Measurements from ENCODE around the gene ANXA3.

The ANXA3 gene

GRCh38 chr4:78650106-78651024 is 98.8 kb downstream of the ANXA3 start:
- Histone ChIP-seq H3K9me3 (ENCODE audit: control insufficient read depth, low read length) (no peaks in the 10 kb centered on the region), H3K36me3 (ENCODE audit: control insufficient read depth, insufficient read depth, low read length) (no peaks in the 10 kb centered on the region), H3K4me3 (ENCODE audit: insufficient read depth, low read depth, low read length, poor library complexity, severe bottlenecking) (no peak overlapping the region), H3K27ac (ENCODE audit: insufficient read depth, low read length, poor library complexity, severe bottlenecking) (no peak overlapping the region), H3K27me3 (replicated peaks; ENCODE audit: control insufficient read depth, insufficient read depth, low read length, poor library complexity, severe bottlenecking) (no peaks in the 10 kb centered on the region), H3K4me1 (ENCODE audit: control insufficient read depth, insufficient read depth, low read length, poor library complexity, severe bottlenecking) (no peaks in the 10 kb centered on the region)
- DNase-seq, result no peak

DNA sequence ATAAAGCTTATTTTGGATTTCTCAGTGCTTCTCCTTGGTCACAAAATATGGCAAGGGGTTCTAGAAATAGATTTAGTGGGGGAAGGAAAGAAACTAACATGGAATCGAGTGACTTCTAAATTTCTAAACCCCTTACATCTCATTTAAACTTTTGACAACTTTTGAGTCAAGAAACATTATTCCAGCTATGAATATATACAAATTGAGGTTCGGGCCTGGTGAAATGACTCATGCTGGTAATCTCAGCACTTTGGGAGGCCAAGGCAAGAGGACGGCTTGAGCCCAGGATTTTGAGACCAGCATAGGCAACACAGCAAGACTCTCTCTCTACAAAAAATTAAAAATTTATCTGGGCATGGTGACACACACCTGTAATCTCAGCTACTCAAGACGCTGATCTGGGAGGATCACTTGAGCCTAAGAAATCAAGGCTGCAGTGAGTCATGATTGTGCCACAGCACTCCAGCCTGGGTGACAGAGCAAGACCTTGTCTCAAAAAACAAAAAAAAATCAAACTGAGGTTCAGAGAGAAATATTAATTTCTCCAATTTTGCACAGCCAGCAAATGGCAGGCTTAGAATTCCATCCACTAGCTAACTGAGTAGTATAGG is 99.8 kb downstream of the ANXA3 start:
- Histone ChIP-seq H3K4me1 (ENCODE audit: control insufficient read depth, insufficient read depth, low read length, poor library complexity, severe bottlenecking) (no peaks in the 10 kb centered on the region), H3K4me3 (ENCODE audit: insufficient read depth, low read depth, low read length, poor library complexity, severe bottlenecking) (no peak overlapping the region), H3K9me3 (ENCODE audit: control insufficient read depth, low read length) (no peaks in the 10 kb centered on the region), H3K27me3 (replicated peaks; ENCODE audit: control insufficient read depth, insufficient read depth, low read length, poor library complexity, severe bottlenecking) (no peaks in the 10 kb centered on the region), H3K36me3 (ENCODE audit: control insufficient read depth, insufficient read depth, low read length) (no peaks in the 10 kb centered on the region), H3K27ac (ENCODE audit: insufficient read depth, low read length, poor library complexity, severe bottlenecking) (no peak overlapping the region)
- DNase-seq, result no peak

- Histone ChIP-seq H3K4me3 (ENCODE audit: insufficient read depth, low read depth, low read length, poor library complexity, severe bottlenecking) (no peak overlapping the region), H3K4me1 (ENCODE audit: control insufficient read depth, insufficient read depth, low read length, poor library complexity, severe bottlenecking) (peaks cover 4% of the 10 kb centered on the region), H3K9me3 (ENCODE audit: control insufficient read depth, low read length) (no peaks in the 10 kb centered on the region), H3K36me3 (ENCODE audit: control insufficient read depth, insufficient read depth, low read length) (no peaks in the 10 kb centered on the region), H3K27ac (ENCODE audit: insufficient read depth, low read length, poor library complexity, severe bottlenecking) (no peak overlapping the region), H3K27me3 (replicated peaks; ENCODE audit: control insufficient read depth, insufficient read depth, low read length, poor library complexity, severe bottlenecking) (no peaks in the 10 kb centered on the region)
- no peak for DNase-seq
Measured at GRCh38 chr4:78652282-78652876, 100.8 kb downstream of the ANXA3 start.

DNA sequence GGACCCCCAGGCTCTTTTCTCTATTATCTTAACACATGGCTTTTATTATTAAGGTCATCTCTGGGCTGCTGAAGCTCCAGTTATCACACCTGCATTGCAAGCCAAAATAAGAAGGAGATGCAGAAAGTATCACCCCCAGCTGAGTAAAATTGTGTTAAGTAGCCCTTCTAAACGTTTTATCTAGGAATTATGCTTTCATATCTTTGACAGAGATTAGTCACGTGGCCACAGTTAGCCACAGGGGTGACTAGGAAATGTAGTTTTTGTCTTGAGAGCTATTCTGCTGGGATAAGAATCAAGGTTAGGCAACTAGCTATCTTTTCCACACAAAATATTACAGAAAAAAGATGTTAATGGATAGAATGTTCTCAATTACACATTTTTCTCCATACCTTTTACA is 102.1 kb downstream of the ANXA3 start:
- H3K27ac ChIP-seq (ENCODE audit: insufficient read depth, low read length, poor library complexity, severe bottlenecking), result no peak overlapping the region
- DNase-seq, result no peak
- no peak overlapping the region for H3K4me3 ChIP-seq (ENCODE audit: insufficient read depth, low read depth, low read length, poor library complexity, severe bottlenecking)
- H3K27me3 ChIP-seq (replicated peaks; ENCODE audit: control insufficient read depth, insufficient read depth, low read length, poor library complexity, severe bottlenecking), result no peaks in the 10 kb centered on the region
- H3K9me3 ChIP-seq (ENCODE audit: control insufficient read depth, low read length), result no peaks in the 10 kb centered on the region
- peaks cover 9% of the 10 kb centered on the region for H3K4me1 ChIP-seq (ENCODE audit: control insufficient read depth, insufficient read depth, low read length, poor library complexity, severe bottlenecking)
- H3K36me3 ChIP-seq (ENCODE audit: control insufficient read depth, insufficient read depth, low read length), result no peaks in the 10 kb centered on the region

- Histone ChIP-seq H3K4me3 (ENCODE audit: insufficient read depth, low read depth, low read length, poor library complexity, severe bottlenecking) (no peak overlapping the region), H3K4me1 (ENCODE audit: control insufficient read depth, insufficient read depth, low read length, poor library complexity, severe bottlenecking) (peaks cover 9% of the 10 kb centered on the region), H3K9me3 (ENCODE audit: control insufficient read depth, low read length) (no peaks in the 10 kb centered on the region), H3K27me3 (replicated peaks; ENCODE audit: control insufficient read depth, insufficient read depth, low read length, poor library complexity, severe bottlenecking) (no peaks in the 10 kb centered on the region), H3K36me3 (ENCODE audit: control insufficient read depth, insufficient read depth, low read length) (no peaks in the 10 kb centered on the region), H3K27ac (ENCODE audit: insufficient read depth, low read length, poor library complexity, severe bottlenecking) (no peak overlapping the region)
- DNase-seq, result no peak
Measured at GRCh38 chr4:78654807-78655206, 103.2 kb downstream of the ANXA3 start.

- Histone ChIP-seq H3K27ac (ENCODE audit: insufficient read depth, low read length, poor library complexity, severe bottlenecking) (no peak overlapping the region), H3K4me1 (ENCODE audit: control insufficient read depth, insufficient read depth, low read length, poor library complexity, severe bottlenecking) (peaks cover 9% of the 10 kb centered on the region), H3K4me3 (ENCODE audit: insufficient read depth, low read depth, low read length, poor library complexity, severe bottlenecking) (no peak overlapping the region), H3K27me3 (replicated peaks; ENCODE audit: control insufficient read depth, insufficient read depth, low read length, poor library complexity, severe bottlenecking) (no peaks in the 10 kb centered on the region), H3K9me3 (ENCODE audit: control insufficient read depth, low read length) (no peaks in the 10 kb centered on the region), H3K36me3 (ENCODE audit: control insufficient read depth, insufficient read depth, low read length) (no peaks in the 10 kb centered on the region)
- no peak for DNase-seq
Measured at GRCh38 chr4:78656968-78657445, 105.4 kb downstream of the ANXA3 start.

DNA sequence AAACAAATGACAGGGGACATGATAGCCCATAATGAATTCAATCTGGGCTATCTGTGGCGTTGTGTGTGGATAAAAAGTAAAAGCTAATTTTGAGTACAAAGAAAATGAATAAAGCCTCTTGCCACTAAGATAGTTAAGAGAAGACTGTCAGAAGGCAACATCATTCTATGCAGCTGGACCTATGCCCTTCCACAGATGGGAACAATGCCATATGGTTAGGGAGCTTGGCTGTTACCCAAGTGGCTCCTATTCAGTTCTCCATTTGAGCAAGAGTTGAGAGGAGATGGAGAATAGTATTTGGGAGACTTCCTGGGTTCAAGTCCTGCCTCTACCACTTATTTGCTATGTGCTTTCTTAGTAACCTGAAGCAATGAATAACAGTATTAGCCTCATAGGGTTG is 107.7 kb downstream of the ANXA3 start:
- no peak overlapping the region for H3K4me3 ChIP-seq (ENCODE audit: insufficient read depth, low read depth, low read length, poor library complexity, severe bottlenecking)
- H3K27ac ChIP-seq (ENCODE audit: insufficient read depth, low read length, poor library complexity, severe bottlenecking), result no peak overlapping the region
- no peak for DNase-seq
- peaks cover 9% of the 10 kb centered on the region for H3K4me1 ChIP-seq (ENCODE audit: control insufficient read depth, insufficient read depth, low read length, poor library complexity, severe bottlenecking)
- no peaks in the 10 kb centered on the region for H3K36me3 ChIP-seq (ENCODE audit: control insufficient read depth, insufficient read depth, low read length)
- H3K27me3 ChIP-seq (replicated peaks; ENCODE audit: control insufficient read depth, insufficient read depth, low read length, poor library complexity, severe bottlenecking), result no peaks in the 10 kb centered on the region
- no peaks in the 10 kb centered on the region for H3K9me3 ChIP-seq (ENCODE audit: control insufficient read depth, low read length)

DNA sequence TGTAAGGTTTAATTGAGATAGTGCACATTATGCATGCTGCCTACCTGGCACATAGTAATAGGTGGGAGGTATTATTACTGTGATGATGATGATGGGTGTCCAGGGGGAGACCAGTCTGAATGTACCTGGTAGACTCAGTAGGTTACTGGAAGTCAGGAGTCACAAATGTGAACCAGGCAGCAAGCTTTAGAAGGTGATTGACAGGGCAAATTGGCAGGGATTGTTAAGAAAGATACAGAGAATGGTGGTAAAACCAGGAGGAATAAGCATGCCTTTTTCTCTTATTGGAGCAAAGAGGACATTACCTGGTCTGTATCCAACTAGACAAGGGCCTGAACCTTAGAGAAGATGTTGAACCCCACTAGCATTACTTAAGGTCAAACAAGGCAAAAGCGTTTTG is 108.1 kb downstream of the ANXA3 start:
- no peak overlapping the region for H3K4me3 ChIP-seq (ENCODE audit: insufficient read depth, low read depth, low read length, poor library complexity, severe bottlenecking)
- H3K27ac ChIP-seq (ENCODE audit: insufficient read depth, low read length, poor library complexity, severe bottlenecking), result no peak overlapping the region
- no peaks in the 10 kb centered on the region for H3K27me3 ChIP-seq (replicated peaks; ENCODE audit: control insufficient read depth, insufficient read depth, low read length, poor library complexity, severe bottlenecking)
- no peaks in the 10 kb centered on the region for H3K9me3 ChIP-seq (ENCODE audit: control insufficient read depth, low read length)
- DNase-seq, result no peak
- peaks cover 9% of the 10 kb centered on the region for H3K4me1 ChIP-seq (ENCODE audit: control insufficient read depth, insufficient read depth, low read length, poor library complexity, severe bottlenecking)
- H3K36me3 ChIP-seq (ENCODE audit: control insufficient read depth, insufficient read depth, low read length), result no peaks in the 10 kb centered on the region

Data from effector memory CD4-positive, alpha-beta T cell (primary cell).